Loucy (cell line): Measurements from ENCODE around the gene NPRL2.

Experiments
- CTCF ChIP-seq: fragments of 200-600 bp; sonication (generic); conservative IDR thresholded peaks from 2 replicates; pipeline ENCODE4 v1.5.1; 2014; ENCODE audit warnings: mild to moderate bottlenecking, antibody characterized with exemption, low read length
- EZH2phosphoT487 ChIP-seq: fragments of 200-600 bp; IDR thresholded peaks from 2 replicates; pipeline ENCODE4 v1.6.1; 2018; ENCODE audit warnings: antibody characterized with exemption, mild to moderate bottlenecking, moderate library complexity, borderline replicate concordance

DNA sequence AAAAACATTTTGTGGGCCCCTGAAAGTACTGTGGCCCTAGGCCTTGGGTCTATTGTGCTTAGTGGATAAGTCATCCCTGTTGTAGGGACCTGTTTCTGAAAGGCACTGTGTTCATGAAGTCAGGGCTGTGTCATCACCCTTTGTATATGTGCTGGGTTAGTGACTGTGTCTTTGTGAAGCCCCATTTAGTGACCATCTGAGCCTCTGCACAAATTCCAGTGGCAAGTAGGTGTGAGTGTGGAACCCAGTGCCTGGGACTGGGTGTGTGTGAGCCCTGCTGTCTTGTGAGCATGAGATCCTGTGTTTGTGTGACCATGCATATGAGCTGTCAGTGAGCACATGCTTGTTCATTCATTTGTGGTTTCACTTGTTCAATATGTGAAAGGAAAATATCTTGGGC lies 46.0 kb downstream of the NPRL2 start:
- no peak for TF ChIP-seq CTCF
- no peak for TF ChIP-seq EZH2phosphoT487
